Body of pancreas (tissue), 4 donors: ENCODE results near the gene TMEM242. TPM values are rescaled to one million over a fixed set of nuclear protein-coding genes. Genes with fewer than 3 reads are reported as not detected.

Source experiments
- ATAC-seq: fragments of 150-250 bp; one replicate; pipeline ENCODE4 v1.9.1; 2016
- DNase-seq, 4 donors: peaks; one replicate each; pipeline ENCODE4 v3.0.0-alpha.2; 2019
- H3K27ac ChIP-seq, 4 donors: fragments of 200-600 bp; sonication (generic); 1 replicate in 3 of 4; 2 replicates in 1 of 4; pipeline versions ENCODE4 v1.5.1 to v1.6.1; 2016 to 2019; ENCODE audit warnings: mild to moderate bottlenecking in 1 of 4, mixed read lengths in 1 of 4, moderate library complexity in 1 of 4
- H3K27me3 ChIP-seq, 2 donors: fragments of 200-600 bp; sonication (generic); one replicate each; pipeline ENCODE4 v1.6.0; 2016; ENCODE audit warnings: mild to moderate bottlenecking in 1 of 2
- H3K36me3 ChIP-seq, 2 donors: fragments of 200-600 bp; sonication (generic); replicated peaks in 1 of 2; 2 replicates each; pipeline ENCODE4 v1.5.1; 2016; ENCODE audit warnings: low read depth in 2 of 2; ENCODE audit not compliant: insufficient read depth in 1 of 2
- H3K4me1 ChIP-seq: fragments of 200-600 bp; sonication (generic); one replicate; pipeline ENCODE4 v1.6.0; 2016
- H3K4me3 ChIP-seq, 2 donors: fragments of 200-600 bp; sonication (generic); 1 replicate in 1 of 2; 2 replicates in 1 of 2; pipeline ENCODE4 v1.5.1; 2016 to 2019
- H3K9me3 ChIP-seq, 3 donors: fragments of 200-600 bp; sonication (generic); 1 replicate in 2 of 3; 2 replicates in 1 of 3; pipeline ENCODE4 v1.5.1; 2016
- POLR2A ChIP-seq, 3 donors: fragments of 450-650 bp; IDR thresholded peaks; one replicate each; pipeline ENCODE4 v1.6.1; 2016; ENCODE audit warnings: antibody characterized with exemption in 3 of 3, mild to moderate bottlenecking in 2 of 3
- WGBS, 2 donors: methylation state at CpG; one replicate each; pipeline ENCODE4 v1.1.5; 2017; 5-methylcytosine and 5-hydroxymethylcytosine counted together
- intact Hi-C: fragments of 100-400 bp; cut with DNase I; formaldehyde crosslinking; loops from one replicate; pipeline ENCODE4 v1.15.1; 2023
- total RNA-seq, 2 donors: library from RNA; depleted of rRNA; stranded (reverse); fragments of >200 nt; gene quantifications; one replicate each; pipeline ENCODE4 v1.1.0, GENCODE V29; 2016
- TF ChIP-seq, protein P1 (sequence below), 7 experiments: fragments of 450-650 bp in 4 of 7; fragments of 200-600 bp in 3 of 7; sonication (generic) in 3 of 7; IDR thresholded peaks; one replicate each; pipeline ENCODE4 v1.5.1; 2016 to 2019; ENCODE audit warnings: antibody characterized with exemption in 7 of 7

TMEM242 gene
- total RNA-seq, 2 donors from 2014 or later: 1.6 to 6.2 TPM

DNA sequence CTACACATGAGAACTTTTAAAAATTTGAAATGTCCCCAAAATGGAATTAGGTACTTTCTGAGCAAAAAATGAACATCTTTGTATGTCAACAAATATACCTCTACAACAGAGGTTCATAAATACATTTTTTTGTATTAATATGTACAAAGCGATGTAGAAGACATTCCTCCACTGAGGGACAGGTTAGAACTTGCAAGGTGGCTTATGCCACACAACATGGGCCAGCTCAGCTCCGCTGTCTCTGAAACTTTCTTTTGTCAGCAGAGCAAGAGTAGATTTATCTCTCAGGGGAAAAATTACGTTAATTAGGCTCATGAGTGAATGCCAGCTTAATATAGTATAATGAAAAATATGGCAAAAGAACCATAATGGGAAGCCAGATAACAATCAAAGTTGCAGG is 10.6 kb upstream of the TMEM242 start:
- ATAC-seq (no peak), DNase-seq (no peak)
- no peaks in the 10 kb centered on the region for H3K9me3 ChIP-seq
- 69 to 76% methylated on average over 3 of the region's 3 CpGs for WGBS, 2 donors
- TF ChIP-seq, protein P1, sequence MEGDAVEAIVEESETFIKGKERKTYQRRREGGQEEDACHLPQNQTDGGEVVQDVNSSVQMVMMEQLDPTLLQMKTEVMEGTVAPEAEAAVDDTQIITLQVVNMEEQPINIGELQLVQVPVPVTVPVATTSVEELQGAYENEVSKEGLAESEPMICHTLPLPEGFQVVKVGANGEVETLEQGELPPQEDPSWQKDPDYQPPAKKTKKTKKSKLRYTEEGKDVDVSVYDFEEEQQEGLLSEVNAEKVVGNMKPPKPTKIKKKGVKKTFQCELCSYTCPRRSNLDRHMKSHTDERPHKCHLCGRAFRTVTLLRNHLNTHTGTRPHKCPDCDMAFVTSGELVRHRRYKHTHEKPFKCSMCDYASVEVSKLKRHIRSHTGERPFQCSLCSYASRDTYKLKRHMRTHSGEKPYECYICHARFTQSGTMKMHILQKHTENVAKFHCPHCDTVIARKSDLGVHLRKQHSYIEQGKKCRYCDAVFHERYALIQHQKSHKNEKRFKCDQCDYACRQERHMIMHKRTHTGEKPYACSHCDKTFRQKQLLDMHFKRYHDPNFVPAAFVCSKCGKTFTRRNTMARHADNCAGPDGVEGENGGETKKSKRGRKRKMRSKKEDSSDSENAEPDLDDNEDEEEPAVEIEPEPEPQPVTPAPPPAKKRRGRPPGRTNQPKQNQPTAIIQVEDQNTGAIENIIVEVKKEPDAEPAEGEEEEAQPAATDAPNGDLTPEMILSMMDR (IDR thresholded peaks at IDR 0.05): no peak
- no peak for TF ChIP-seq POLR2A (IDR thresholded peaks at IDR 0.05)
- no peak overlapping the region for H3K27ac ChIP-seq
- no peak overlapping the region for H3K4me3 ChIP-seq
- H3K27me3 ChIP-seq: no peaks in the 10 kb centered on the region
- intact Hi-C loops: no loop called here
- no peaks in the 10 kb centered on the region for H3K4me1 ChIP-seq
- H3K36me3 ChIP-seq: no peaks in the 10 kb centered on the region

DNA sequence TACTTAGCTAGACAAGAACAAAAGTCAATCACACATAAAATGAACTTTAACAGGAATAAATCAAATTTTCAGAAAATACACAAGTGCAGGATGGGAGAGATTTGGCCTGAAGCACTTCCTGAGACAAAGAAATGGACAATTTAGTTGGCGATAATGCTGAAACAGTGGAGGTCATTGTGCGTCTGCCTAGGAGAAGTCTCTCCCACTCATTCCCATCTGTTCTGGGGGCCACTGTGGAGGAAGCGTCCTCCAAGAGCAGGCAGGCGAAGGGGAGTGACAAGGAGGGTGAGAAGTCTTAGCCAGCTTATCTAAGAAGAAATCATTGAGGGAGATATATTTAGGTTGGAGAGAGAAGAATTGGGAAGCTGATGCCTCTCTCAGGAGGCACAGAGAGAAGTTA is 10.2 kb upstream of the TMEM242 start:
- intact Hi-C loops: no loop called here
- 76 to 83% methylated on average over 4 of the region's 4 CpGs for WGBS, 2 donors
- Histone ChIP-seq H3K27ac (no peak overlapping the region), H3K4me1 (no peaks in the 10 kb centered on the region), H3K27me3 (no peaks in the 10 kb centered on the region), H3K36me3 (no peaks in the 10 kb centered on the region), H3K4me3 (no peak overlapping the region), H3K9me3 (no peaks in the 10 kb centered on the region)
- no peak for ATAC-seq
- TF ChIP-seq POLR2A (IDR thresholded peaks at IDR 0.05): no peak
- TF ChIP-seq, protein P1 (IDR thresholded peaks at IDR 0.05): no peak
- no peak for DNase-seq

DNA sequence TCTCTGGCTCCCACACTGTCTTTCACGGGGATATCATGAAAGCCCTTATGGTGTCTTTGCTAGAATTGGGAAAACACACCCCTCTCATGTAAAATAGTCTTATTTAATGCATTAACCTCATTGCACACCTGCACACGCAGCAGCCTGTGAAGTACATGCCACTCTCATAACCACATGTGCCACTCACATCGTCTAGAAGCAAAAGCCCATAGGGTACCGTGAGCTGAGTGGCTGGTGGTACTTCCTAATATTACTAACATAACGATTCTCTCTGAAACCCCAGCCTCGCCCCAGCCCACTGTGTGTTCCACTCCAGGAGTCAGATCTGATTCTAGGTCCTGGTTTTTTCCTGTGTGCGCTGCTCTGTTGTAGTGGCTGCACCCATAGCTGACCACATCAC is 9.5 kb upstream of the TMEM242 start:
- Histone ChIP-seq H3K4me3 (no peak overlapping the region), H3K9me3 (no peaks in the 10 kb centered on the region), H3K27ac (no peak overlapping the region), H3K4me1 (no peaks in the 10 kb centered on the region), H3K27me3 (no peaks in the 10 kb centered on the region), H3K36me3 (no peaks in the 10 kb centered on the region)
- TF ChIP-seq POLR2A (IDR thresholded peaks at IDR 0.05): no peak
- TF ChIP-seq, protein P1 (IDR thresholded peaks at IDR 0.05): no peak
- ATAC-seq: no peak
- WGBS, 2 donors: 59 to 76% methylated on average over 6 to 7 of the region's 7 CpGs
- intact Hi-C loops: no loop called here
- no peak for DNase-seq

DNA sequence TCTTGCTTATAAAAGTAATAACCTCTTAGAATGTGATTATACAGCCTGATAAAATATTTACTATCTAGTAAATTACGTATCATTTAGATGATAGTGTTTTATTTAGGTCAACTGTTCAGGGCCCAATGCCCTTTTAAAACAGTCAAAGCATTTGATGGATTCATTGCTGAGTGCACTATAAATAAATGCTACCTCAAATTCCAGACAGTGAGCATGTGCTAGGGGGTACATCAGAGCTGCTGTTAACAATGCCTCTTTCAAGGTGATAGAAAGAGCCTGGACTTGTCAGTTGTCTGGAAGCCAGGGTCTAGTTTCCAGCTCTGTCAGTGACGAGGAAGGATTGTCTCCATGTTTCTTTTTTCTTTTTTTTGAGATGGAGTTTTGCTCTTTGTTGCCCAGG is 7.5 kb upstream of the TMEM242 start:
- no peak for ATAC-seq
- intact Hi-C loops: no loop called here
- no peak for TF ChIP-seq POLR2A (IDR thresholded peaks at IDR 0.05)
- TF ChIP-seq, protein P1 (IDR thresholded peaks at IDR 0.05): no peak

DNA sequence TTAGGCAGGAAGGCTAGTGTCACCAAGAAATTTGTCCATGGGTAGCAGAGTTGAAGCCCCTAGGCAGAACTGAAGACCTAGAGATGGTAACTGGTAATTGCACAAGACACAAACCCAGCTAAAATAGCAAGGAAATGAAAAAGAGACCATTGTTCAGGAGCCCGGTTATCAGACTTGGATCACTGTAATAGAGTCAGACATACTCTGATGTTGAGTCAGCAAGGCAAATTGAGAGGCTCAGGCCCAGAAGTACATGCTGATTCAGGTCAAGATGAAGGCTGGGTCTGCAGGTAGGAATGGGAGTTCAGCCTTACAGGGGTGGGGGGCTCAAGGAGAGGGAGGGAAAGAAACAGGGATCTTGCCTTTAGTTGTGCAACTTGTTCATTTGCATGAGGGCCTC is 6.5 kb upstream of the TMEM242 start:
- H3K4me1 ChIP-seq: no peaks in the 10 kb centered on the region
- no peak overlapping the region for H3K27ac ChIP-seq
- H3K4me3 ChIP-seq: no peak overlapping the region
- H3K36me3 ChIP-seq: no peaks in the 10 kb centered on the region
- H3K9me3 ChIP-seq: no peaks in the 10 kb centered on the region
- ATAC-seq: no peak
- intact Hi-C loops: loop anchor here (10.0 kb wide), 1 partner anchor 55 kb away; the partner anchor contains the start of gene ZDHHC14
- WGBS, 2 donors: 50 to 60% methylated on average over 1 of the region's 1 CpG
- no peaks in the 10 kb centered on the region for H3K27me3 ChIP-seq
- DNase-seq: no peak
- TF ChIP-seq, protein P1 (IDR thresholded peaks at IDR 0.05): no peak
- no peak for TF ChIP-seq POLR2A (IDR thresholded peaks at IDR 0.05)

More for the DNA sequence above, 7.5 kb upstream of the TMEM242 start:
- H3K27me3 ChIP-seq: no peaks in the 10 kb centered on the region
- H3K4me1 ChIP-seq: no peaks in the 10 kb centered on the region
- no peaks in the 10 kb centered on the region for H3K9me3 ChIP-seq
- DNase-seq: no peak
- 59 to 64% methylated on average over 2 of the region's 2 CpGs for WGBS, 2 donors
- H3K4me3 ChIP-seq: no peak overlapping the region
- H3K36me3 ChIP-seq: no peaks in the 10 kb centered on the region
- H3K27ac ChIP-seq: no peak overlapping the region
